ENCODE results near the gene DYNLT5. TPM values are rescaled to one million over a fixed set of nuclear protein-coding genes. Genes with fewer than 3 reads are reported as not detected.
"Not testable (repeated sequence)": the region's sequence is repeated elsewhere in the genome, so short reads cannot be mapped to it uniquely, and the experiment has no call there.

Gene DYNLT5
- total RNA-seq, result not detected in 2 replicates

- intact Hi-C loops (cut with micrococcal nuclease), result no loop called here
These were observed at the start of gene DYNLT5 for GRCh38 chr1:66752000-66752592. Gene DYNLT5, plus strand, starts transcription at chr1:66752459. Its CDS starts 2,200 bp downstream, at chr1:66754659.

GRCh38 chr1:66704177-66704875, 47.9 kb upstream of the DYNLT5 start:
- intact Hi-C loops (cut with micrococcal nuclease), result no loop called here

GRCh38 chr1:66705110-66705509, 47.1 kb upstream of the DYNLT5 start:
- intact Hi-C loops (cut with micrococcal nuclease), result no loop called here

- intact Hi-C loops (cut with micrococcal nuclease), result no loop called here
These were observed 40.8 kb upstream of the DYNLT5 start for GRCh38 chr1:66711420-66711819.

- intact Hi-C loops (cut with micrococcal nuclease), result no loop called here
These were observed 39.4 kb upstream of the DYNLT5 start for GRCh38 chr1:66712839-66713238.

GRCh38 chr1:66723985-66724384, 28.3 kb upstream of the DYNLT5 start:
- intact Hi-C loops (cut with micrococcal nuclease), result loop anchor here (10.0 kb wide), 1 partner anchor 469 kb away; no protein-coding TSS in a partner anchor

- intact Hi-C loops (cut with micrococcal nuclease), result loop anchor here (5.0 to 10.0 kb wide), 2 partner anchors 471 to 769 kb away; no protein-coding TSS in a partner anchor
These were observed 26.2 kb upstream of the DYNLT5 start for GRCh38 chr1:66725885-66726665.

- intact Hi-C loops (cut with micrococcal nuclease), result loop anchor here (5.0 to 10.0 kb wide), 2 partner anchors 473 to 771 kb away; no protein-coding TSS in a partner anchor
These were observed 24.2 kb upstream of the DYNLT5 start for GRCh38 chr1:66728021-66728420.

- intact Hi-C loops (cut with micrococcal nuclease), result loop anchor here (5.0 to 10.0 kb wide), 2 partner anchors 474 to 771 kb away; no protein-coding TSS in a partner anchor
These were observed 23.5 kb upstream of the DYNLT5 start for GRCh38 chr1:66728716-66729115.

- intact Hi-C loops (cut with micrococcal nuclease), result loop anchor here (5.0 to 10.0 kb wide), 2 partner anchors 474 to 772 kb away; no protein-coding TSS in a partner anchor
These were observed 23.1 kb upstream of the DYNLT5 start for GRCh38 chr1:66729119-66729518.

GRCh38 chr1:66729523-66729922, 22.7 kb upstream of the DYNLT5 start:
- intact Hi-C loops (cut with micrococcal nuclease), result loop anchor here (5.0 to 10.0 kb wide), 2 partner anchors 475 to 772 kb away; no protein-coding TSS in a partner anchor

GRCh38 chr1:66730462-66730861, 21.8 kb upstream of the DYNLT5 start:
- intact Hi-C loops (cut with micrococcal nuclease), result no loop called here

- intact Hi-C loops (cut with micrococcal nuclease), result no loop called here
These were observed 20.9 kb upstream of the DYNLT5 start for GRCh38 chr1:66731170-66731865.

- intact Hi-C loops (cut with micrococcal nuclease), result no loop called here
These were observed 19.7 kb upstream of the DYNLT5 start for GRCh38 chr1:66732407-66733166.

GRCh38 chr1:66733348-66734017, 18.8 kb upstream of the DYNLT5 start:
- intact Hi-C loops (cut with micrococcal nuclease), result no loop called here

- intact Hi-C loops (cut with micrococcal nuclease), result not testable (repeated sequence)
These were observed 17.7 kb upstream of the DYNLT5 start for GRCh38 chr1:66734531-66734930.

GRCh38 chr1:66737836-66738235, 14.4 kb upstream of the DYNLT5 start:
- intact Hi-C loops (cut with micrococcal nuclease), result no loop called here

GRCh38 chr1:66739401-66740157, 12.7 kb upstream of the DYNLT5 start:
- intact Hi-C loops (cut with micrococcal nuclease), result no loop called here

- intact Hi-C loops (cut with micrococcal nuclease), result no loop called here
These were observed 6.8 kb upstream of the DYNLT5 start for GRCh38 chr1:66745451-66745850.
